ENCODE data around the gene KBTBD3.
"Not testable (repeated sequence)": the region's sequence is repeated elsewhere in the genome, so short reads cannot be mapped to it uniquely, and the experiment has no call there.

Gene KBTBD3

DNA sequence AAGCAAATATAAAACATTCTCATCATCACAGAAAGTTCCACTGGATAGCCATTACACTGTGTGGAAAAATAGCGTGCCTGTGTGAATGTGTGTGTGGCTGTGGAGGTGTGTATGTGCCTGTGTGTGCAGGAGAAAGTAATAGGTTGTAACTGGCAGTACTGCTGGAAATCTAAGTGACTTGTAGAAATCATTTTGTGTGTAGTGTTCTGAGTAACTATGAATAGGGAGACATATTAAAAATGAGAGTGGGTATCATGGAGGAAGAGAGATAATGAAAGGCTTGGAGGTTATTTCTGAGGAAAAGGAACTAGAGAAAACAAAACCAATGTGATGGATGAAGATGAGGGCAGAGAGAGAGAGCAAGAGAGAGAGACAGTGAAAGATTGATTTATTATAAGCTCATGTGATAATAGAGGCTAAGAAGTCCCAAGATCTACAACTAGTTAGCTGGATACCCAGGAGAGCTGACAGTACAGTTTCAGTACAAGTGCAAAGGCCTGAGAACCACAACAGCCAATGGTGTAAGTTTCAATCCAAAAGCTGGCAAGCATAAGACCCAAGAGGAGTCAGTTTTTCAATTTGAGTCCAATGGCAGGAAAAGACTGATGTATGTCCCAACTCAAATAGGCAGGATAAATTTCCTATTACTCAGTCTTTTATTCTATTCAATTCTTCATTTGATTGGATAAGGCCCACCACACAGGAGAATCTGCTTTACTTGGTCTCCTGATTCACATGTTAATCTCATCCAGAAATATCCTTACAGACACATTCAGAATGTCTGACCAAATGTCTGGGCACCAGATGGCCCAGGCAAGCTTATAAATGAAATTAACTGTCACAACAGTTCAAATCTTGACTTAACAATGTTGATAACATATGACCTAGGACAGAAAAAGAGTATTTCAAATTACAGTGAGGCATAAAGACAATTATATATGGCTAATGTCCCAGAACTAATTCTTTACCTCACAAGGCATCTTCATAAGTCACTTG is 14.9 kb downstream of the KBTBD3 start:
- DNase-seq: no peak

DNA sequence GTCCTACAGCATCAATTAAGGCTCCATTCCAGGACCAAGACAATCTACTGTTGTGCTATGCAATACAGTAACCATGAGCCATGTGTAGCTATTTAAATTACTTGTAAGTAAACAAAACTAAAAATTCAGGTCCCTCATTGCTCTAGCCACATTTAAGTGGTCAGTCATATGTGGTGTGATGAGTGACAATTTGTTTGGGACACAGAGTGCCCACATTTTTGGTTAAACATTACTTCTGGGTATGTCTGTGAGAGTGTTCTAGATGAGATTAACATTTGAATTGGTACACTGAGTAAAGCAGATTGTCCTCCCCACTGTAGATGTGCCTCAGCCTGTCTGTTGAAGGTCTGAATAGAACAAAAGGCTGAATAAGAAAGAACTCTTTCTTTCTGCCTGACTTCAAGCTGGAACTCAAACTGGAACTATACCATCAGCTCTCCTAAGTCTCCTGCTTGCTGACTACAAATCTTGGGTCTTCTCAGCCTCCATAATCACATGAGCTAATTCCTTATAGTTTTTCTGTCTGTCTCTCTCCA is 15.8 kb downstream of the KBTBD3 start:
- no peak for DNase-seq

GRCh38 chr11:106059617-106060016 is 17.5 kb downstream of the KBTBD3 start:
- no peak for DNase-seq

DNA sequence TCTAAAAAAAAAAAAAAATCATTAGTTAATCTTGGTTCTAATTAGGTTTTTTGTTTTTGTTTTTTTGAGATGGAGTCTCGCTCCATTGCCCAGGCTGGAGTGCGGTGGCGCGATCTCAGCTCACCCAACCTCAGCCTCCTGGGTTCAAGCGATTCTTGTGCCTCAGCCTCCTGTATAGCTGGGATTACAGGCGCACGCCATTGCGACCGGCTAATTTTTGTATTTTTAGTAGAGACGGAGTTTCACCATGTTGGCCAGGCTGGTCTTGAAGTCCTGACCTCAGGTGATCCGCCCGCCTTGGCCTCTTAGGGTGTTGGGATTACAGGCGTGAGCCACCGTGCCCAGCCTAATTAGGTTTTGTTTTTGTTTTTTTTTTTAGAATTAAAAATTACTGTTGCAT is 18.8 kb downstream of the KBTBD3 start:
- not testable (repeated sequence) for DNase-seq

DNA sequence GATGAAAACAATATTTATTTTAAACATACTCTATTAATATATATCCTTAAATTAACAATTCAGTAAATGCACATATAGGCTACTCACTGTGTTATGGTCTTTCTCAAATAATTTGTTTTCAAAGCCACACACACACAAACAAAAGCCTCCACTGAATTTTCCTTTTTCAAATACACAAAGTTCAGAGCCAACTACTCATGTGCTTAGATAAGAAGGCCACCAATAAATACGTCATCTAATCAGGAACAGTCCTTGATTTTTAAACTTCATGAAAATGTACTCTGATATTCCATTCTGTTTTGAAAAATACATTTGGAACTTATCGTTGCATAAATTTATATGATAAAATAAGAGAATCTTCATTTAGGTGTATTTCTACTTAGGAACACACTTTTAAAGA is 26.0 kb downstream of the KBTBD3 start:
- DNase-seq: no peak

- no peak for DNase-seq
These were observed 27.2 kb downstream of the KBTBD3 start for GRCh38 chr11:106049727-106050476.

DNA sequence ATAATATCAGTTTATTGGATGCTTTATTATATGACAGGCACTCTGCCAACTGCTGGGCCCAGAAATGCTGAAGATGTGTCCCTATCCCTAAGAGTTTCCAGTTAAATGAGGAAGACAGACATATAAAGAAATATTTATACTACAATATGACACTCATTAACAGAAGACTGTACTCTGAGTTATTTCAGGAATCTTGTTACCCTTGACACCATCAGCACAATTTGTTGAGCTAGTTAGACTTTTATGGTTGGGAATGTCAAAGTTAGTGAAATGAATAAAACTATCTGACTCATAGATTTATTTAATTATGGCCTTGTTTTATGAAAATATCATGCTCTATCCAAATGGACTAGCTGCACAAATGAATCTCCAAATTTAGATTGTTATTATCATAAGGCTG is 29.5 kb downstream of the KBTBD3 start:
- no peak for DNase-seq

GRCh38 chr11:106043540-106043939 is 33.6 kb downstream of the KBTBD3 start:
- no peak for DNase-seq

DNA sequence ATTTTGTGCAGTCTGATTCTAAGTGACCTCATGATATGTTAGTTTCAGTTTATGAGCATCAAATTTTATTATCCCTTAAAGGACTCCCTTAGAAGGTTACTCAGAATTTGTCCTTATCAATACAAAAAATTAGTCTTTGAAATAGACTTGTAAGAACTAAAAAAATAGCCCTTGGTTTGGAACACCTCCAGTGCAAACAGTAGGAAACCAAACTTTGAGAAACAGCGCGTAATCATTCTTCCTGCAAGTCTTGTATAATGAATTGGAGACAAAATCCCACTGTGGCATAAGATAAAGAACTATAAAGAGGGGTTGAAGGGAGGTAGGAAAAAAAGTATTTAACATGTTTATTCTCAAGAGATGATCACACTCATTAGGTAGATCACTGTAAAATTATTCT is 44.3 kb downstream of the KBTBD3 start:
- no peak for DNase-seq

- no peak for DNase-seq
These were observed 45.2 kb downstream of the KBTBD3 start for GRCh38 chr11:106031936-106032335.

DNA sequence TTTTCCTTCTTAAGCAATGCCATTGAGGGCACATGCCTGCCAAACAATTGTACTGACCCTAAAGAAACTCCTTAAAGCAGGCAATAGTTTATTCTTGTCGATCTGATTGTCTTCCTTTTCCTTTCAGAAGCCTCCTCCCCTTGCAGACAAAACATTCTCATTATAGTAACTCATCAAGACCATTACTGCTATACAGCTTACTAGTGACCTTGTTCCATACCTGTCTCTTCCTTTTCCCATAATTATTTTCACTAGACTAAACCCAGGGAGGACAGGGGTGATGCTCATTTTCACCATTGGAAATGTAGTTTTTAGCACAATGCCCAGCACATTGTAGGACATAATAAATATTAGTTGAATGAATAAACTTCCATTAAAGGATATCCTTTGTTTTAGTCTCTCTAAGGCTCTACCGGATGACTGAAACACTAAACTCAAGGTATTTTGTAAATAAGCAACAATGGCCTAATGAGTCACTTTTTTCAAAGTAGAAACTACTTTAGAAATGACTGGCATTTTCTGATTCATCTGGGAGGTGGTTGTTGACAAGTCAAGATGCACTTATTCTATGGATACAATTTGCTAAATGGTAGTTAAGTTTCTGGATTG is 45.8 kb downstream of the KBTBD3 start:
- no peak for DNase-seq

DNA sequence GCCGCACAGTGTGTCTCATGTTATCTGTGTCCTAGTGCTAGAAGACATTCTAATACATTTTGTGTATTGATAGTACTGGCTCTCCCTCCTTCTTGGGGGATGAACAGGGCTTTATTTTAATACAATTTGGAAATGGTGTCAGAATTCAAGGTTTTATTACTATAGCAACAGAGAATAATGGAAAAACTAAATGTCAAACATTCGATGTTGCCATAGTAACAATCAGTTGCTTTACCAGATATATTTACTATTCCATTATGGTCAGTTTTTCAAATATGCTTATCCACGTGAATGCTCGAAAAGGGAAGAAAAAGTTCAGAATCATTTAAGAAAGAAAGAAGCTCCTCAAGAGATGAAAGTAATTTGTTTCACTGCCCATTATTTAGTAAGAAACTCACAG is 46.5 kb downstream of the KBTBD3 start:
- no peak for DNase-seq

GRCh38 chr11:106022795-106023275 is 54.3 kb downstream of the KBTBD3 start:
- no peak for DNase-seq

GRCh38 chr11:106021967-106022794 is 55.0 kb downstream of the KBTBD3 start, which contains the start of gene MSANTD4:
TSS of gene MSANTD4 (minus strand) at chr11:106022240. CDS start at chr11:106010917, 11,323 bp downstream.
- DNase-seq: peak; percentile 84 to 100 (median 98)

DNA sequence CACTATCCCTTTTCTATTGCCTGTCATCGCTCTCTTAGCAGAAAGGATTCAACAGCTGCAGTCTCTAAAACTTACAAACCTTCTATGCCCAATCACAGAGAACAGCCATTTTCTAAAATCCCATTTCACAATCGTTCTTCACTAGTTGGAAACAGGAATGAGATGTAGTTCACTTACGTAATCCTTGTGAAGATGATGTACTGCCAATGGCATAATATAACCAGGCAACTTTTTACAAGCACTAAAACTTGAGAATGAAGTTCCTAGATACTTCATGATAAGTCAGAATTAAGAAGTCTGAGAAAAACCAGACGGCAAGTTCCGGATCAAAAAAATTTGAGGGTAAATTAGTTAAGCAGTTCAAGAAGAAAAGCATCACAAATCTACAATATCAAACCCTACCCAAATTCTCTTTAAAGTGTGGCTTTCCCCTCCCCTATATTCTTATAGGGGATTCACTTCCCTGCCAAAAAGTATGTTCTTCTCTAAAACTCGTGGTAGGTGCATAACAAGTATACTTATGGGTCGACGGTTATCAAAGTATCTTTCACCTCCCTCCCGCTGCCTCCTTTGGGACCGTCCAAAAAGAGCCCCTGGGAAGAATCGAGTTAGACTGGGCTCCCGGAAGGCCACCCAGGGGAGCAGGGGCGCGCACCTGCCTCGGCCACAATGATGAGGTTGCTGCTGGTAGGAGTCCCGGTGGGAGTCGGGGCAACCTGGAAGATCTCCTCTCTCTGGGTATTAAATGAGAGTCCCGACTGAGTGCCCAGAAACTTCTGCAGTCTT is 55.8 kb downstream of the KBTBD3 start:
- peak in 1 of 14 donors; percentile 24 for DNase-seq

- peak in 1 of 14 donors; percentile 26 for DNase-seq
These were observed 60.1 kb downstream of the KBTBD3 start for GRCh38 chr11:106017093-106017492.

- no peak for DNase-seq
These were observed 62.1 kb downstream of the KBTBD3 start for GRCh38 chr11:106015066-106015465.

GRCh38 chr11:106014620-106015019 is 62.5 kb downstream of the KBTBD3 start:
- no peak for DNase-seq

DNA sequence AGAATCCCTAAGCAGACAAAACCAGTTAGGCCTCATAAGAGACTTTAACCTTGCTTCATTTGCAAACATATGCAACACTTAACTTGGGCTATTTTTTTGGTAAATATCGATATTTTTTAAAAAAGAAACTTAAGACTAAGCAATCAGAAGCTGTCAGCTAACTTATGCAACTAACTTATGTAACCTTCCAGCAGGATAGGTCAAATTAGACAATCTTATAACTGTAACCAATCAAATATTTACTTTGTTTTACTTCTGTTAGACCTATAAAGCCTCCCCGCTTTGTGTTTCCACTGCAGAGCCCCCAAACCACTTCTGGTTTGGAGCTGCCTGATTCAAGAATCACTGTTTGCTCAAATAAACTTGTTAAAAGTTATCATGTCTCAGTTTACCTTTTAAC is 63.1 kb downstream of the KBTBD3 start:
- DNase-seq: no peak

- DNase-seq: peak in 2 of 14 donors; percentile 7 to 64
These were observed 64.4 kb downstream of the KBTBD3 start for GRCh38 chr11:106012744-106013143.

GRCh38 chr11:106011481-106011880 is 65.7 kb downstream of the KBTBD3 start:
- DNase-seq: no peak
